NCI-H128 (cell line): ENCODE measurements around the gene LARP1B.
"Not testable (repeated sequence)": the region's sequence is repeated elsewhere in the genome, so short reads cannot be mapped to it uniquely, and the experiment has no call there.

Experiments
- DNase-seq: peaks from one replicate; lab custom pipeline; 2025; ENCODE audit not compliant: unreplicated experiment; lab: John Stamatoyannopoulos, UW

The LARP1B gene

DNA sequence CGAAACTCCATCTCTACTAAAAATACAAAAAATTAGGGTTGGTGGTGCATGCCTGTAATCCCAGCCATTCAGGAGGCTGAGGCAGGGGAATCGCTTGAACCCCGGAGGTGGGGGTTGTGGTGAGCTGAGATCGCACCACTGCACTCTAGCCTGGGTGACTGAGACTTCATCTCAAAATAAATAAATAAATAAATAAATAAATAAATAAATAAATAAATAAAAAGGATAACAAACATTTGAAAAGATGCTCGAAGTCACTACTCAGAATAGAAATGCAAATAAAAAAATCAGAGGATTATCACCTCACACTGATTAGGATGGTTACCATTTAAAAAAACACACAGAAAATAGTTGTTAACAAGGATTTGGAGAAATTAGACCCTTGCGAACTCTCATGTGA lies 73.8 kb downstream of the LARP1B start:
- no peak for DNase-seq

GRCh38 chr4:128135391-128135790 lies 74.3 kb downstream of the LARP1B start:
- DNase-seq = no peak

DNA sequence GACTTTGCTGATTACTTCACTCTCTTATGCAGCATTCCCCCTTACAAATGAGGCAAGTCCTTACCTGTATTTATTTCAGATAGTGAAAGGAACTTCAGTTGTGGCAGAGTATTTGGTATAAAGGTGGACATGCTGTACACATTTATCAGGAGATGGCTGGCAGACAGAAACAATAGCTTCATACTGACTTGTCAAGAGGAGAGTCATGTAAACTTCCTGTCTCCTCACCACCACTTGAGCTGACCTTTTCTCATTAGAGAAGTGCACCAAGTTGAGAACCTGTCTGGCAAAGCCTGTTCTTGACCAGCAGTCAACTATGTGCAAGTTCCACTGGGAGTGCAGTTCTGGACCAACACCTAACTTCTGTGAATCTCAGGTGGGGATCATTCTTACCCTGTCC lies 80.8 kb downstream of the LARP1B start:
- DNase-seq = no peak

DNA sequence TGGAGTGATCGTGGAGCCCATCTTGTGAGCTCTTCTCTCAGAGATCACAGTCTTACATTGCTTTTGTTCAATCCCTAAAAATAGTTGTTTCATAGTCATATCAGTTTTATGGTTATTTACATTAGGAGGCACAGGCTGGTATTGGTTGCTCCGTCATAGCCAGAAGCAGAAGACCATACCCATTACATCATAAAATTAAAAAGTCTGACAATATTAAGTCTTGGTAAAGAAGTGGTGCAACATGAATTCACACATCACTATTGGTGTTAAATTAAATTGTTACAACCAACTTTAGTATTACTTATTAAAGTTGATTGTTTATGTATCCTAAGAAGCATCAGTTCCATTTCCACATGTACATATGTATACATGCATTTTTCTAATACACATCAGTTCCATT lies 84.6 kb downstream of the LARP1B start:
- no peak for DNase-seq

GRCh38 chr4:128153800-128154199 lies 92.7 kb downstream of the LARP1B start:
- no peak for DNase-seq

DNA sequence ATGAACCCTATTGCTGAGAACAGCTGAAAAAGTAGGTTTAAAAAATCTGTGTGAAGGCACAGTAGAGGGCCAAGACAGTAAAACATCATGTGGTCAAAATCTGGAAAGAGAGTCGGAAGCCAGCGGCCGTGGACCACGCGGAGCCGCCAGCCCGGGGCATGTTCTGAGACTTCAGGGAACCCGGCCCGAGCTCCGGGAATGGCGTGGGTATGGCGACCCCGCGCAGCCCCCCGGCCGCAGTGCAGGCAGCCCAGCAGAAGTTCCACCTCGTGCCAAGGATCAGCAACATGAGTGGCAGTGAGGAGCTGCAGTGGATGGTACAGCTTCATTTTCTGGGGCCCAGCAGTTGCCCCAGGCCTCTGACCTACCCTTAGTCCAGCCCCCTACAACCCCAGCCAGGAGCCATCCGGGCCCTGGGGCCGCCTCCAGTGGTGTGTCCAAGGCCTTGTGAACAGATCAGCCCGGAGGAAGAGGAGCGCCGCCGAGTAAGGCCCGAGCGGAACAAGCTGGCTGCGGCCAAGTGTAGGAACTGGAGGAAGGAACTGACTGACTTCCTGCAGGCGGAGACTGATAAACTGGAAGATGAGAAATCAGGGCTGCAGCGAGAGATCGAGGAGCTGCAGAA lies 94.2 kb downstream of the LARP1B start:
- no peak for DNase-seq

DNA sequence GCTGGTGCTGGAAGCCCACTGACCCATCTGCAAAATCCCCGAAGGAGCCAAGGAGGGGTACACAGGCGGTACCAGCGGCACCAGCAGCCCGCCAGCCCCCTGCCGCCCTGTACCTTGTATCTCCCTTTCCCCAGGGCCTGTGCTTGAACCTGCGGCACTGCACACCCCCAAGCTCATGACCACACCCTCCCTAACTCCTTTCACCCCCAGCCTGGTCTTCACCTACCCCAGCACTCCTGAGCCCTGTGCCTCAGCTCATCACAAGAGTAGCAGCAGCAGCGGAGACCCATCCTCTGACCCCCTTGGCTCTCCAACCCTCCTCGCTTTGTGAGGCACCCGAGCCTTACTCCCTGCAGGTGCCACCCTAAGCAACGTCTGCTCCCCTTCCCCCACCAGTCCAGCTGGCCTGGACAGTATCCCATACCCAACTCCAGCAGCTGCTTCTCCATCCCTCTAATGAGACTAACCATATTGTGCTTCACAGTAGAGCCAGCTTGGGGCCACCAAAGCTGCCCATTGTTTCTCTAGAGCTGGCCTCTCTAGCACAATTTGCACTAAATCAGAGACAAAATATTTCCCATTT lies 94.9 kb downstream of the LARP1B start:
- DNase-seq = no peak

GRCh38 chr4:128156472-128156871 lies 95.4 kb downstream of the LARP1B start:
- not testable (repeated sequence) for DNase-seq

GRCh38 chr4:128158894-128159293 lies 97.8 kb downstream of the LARP1B start:
- DNase-seq = no peak

DNA sequence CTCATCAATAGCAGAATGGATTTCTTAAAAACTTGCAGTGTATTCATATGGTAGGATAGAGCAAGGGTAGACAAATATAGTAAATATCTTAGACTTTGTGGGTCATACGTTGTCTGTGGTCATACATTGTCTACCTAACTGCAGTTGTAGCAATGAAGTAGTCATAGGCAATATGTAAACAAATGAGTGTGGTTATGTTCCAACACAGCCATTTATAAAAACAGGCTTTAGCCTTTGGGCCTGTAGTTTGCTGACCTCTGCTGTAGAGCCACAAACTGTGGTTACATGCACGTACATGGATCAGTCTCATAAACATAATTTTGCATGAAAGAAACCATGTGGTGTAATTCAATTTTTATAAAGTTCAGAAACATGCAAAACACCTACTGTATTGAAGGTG lies 98.9 kb downstream of the LARP1B start:
- DNase-seq = no peak

DNA sequence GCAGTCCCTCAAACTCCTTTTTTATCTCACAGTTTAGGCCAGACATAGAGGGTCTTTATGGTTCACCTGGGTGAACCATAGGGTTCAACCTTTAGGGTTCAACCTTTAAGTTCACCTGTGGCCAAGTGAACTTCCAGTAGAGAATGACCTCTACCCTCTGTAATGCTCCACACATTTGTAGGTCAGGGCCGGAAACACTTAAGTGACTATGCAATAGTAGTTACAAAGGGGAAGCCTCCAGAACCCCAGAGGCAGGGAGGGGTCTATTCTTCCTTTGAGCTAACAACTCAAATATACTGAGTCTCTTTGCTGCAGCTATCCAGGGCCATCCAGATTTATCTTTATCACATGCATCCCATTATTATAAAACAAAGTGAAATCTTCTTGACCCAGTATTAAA lies 100.0 kb downstream of the LARP1B start:
- DNase-seq = no peak

DNA sequence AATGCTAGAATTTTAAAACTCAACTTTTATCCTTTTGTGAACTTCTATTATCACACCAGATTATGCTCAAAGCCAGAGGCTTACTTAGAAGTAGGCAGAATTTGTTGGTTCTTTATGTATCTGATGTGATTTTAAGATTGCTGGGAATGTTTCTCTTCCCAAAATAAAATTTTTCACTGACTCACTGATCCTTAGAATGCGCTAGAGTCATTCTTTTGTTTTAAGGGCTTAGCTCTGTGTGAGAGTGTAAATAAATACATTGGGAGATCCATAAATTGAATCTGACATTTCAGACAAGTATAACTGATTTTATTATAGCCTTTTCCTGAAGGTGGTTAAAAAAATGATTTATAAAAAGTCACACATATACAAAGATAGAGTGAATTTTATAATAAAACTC lies 101.3 kb downstream of the LARP1B start:
- DNase-seq = no peak

GRCh38 chr4:128163177-128164117 lies 102.3 kb downstream of the LARP1B start:
- DNase-seq = no peak

GRCh38 chr4:128166982-128167381 lies 105.9 kb downstream of the LARP1B start:
- DNase-seq = no peak

- DNase-seq = no peak
Observed at GRCh38 chr4:128168701-128169100, 107.6 kb downstream of the LARP1B start.

- no peak for DNase-seq
Observed at GRCh38 chr4:128169245-128169644, 108.1 kb downstream of the LARP1B start.

- DNase-seq = no peak
Observed at GRCh38 chr4:128176643-128177042, 115.5 kb downstream of the LARP1B start.

- no peak for DNase-seq
Observed at GRCh38 chr4:128177498-128177897, 116.4 kb downstream of the LARP1B start.

- no peak for DNase-seq
Observed at GRCh38 chr4:128186623-128187022, 125.5 kb downstream of the LARP1B start.

DNA sequence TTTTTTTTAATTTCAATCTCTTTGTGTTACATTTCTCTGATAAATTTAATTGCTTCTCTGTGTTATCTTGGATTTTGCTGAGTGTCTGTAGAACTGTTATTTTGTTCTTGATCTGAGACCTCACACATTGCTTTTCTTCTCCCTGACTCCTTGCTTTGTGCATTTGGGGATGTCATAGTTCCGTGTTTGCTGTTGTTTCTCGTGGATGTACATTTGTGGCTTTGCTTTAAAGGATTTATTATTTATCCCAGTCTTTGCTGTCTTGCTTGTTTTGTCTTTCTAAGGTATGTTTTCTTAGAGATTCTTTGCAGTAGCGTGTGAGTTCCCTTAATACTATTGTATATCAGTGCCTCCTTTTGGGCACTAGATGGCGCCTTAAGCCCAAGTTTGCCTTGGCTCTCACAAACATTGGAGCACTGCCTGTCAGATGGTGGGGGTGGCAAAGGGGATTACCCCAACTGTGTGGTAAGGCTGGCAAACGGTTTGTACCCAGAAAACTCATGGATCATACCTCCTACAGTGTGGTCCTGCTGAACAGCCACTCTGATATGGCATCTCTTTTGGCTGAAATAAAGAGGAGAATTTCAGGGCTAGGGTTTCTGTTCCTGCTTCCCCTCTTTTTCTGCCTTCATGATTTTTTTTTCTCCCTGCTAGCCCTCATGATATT lies 130.1 kb downstream of the LARP1B start:
- DNase-seq = peak; percentile 62
